Measurements from ENCODE around the gene DEDD. TPM values are rescaled to one million over a fixed set of nuclear protein-coding genes. Genes with fewer than 3 reads are reported as not detected.

DEDD gene
- total RNA-seq, 1 experiment from 2014 or later = 39.2 TPM

DNA sequence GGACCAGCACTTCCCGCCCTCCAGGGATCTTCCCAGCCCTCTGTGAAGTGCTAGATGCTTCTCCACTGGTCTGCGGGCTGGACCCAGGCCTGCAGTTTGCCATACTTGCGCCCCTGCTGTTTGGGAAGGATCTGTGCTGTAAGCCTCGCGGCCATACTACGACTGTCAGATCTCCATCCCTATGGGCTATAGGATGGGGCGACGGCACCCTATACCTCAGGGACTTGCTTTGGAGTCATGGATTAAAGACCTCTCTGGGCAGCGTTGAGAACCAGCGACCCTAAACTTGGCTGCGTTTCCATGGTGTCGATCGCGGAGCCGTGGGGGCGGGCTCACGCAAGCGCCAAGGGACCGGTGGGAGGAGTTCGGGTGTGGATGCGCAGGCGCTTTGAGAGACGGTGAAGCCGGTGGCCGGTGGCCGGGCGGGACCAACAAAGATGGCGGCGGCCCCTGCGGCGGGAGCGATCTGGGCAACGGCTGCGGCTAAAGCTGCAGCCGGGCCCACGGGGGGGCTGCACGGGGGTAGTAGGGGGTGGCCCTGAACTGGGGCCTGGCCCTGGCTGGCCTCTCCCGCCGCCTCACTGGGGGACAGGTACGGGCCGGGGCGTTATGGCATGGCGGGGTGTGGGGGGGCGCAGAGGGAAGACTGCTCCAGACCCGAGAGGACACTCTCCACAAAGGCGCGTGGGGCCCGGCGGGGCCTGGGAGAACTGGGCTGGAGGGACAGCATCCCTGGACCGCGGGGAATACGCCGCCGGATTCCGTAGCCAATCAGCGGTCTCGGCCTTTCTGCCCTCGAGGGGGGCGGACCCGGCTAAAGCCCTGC is 26.8 kb upstream of the DEDD start, which contains the start of gene USP21 (continued):
- TF ChIP-seq, protein P1, sequence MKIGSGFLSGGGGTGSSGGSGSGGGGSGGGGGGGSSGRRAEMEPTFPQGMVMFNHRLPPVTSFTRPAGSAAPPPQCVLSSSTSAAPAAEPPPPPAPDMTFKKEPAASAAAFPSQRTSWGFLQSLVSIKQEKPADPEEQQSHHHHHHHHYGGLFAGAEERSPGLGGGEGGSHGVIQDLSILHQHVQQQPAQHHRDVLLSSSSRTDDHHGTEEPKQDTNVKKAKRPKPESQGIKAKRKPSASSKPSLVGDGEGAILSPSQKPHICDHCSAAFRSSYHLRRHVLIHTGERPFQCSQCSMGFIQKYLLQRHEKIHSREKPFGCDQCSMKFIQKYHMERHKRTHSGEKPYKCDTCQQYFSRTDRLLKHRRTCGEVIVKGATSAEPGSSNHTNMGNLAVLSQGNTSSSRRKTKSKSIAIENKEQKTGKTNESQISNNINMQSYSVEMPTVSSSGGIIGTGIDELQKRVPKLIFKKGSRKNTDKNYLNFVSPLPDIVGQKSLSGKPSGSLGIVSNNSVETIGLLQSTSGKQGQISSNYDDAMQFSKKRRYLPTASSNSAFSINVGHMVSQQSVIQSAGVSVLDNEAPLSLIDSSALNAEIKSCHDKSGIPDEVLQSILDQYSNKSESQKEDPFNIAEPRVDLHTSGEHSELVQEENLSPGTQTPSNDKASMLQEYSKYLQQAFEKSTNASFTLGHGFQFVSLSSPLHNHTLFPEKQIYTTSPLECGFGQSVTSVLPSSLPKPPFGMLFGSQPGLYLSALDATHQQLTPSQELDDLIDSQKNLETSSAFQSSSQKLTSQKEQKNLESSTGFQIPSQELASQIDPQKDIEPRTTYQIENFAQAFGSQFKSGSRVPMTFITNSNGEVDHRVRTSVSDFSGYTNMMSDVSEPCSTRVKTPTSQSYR (CRISPR knock-in tag; IDR thresholded peaks at IDR 0.05) = no peak
- TF ChIP-seq ETV6 (CRISPR knock-in tag; IDR thresholded peaks at IDR 0.05) (no peak; the same call in 1 of the 2 replicates), MXD4 (CRISPR knock-in tag; IDR thresholded peaks at IDR 0.05; ENCODE audit: borderline replicate concordance) (no peak), HMGA2 (CRISPR knock-in tag; IDR thresholded peaks at IDR 0.05) (no peak), GRHL2 (CRISPR knock-in tag; IDR thresholded peaks at IDR 0.05; ENCODE audit: insufficient replicate concordance, severe bottlenecking) (no peak), ZNF317 (CRISPR knock-in tag; IDR thresholded peaks at IDR 0.05; ENCODE audit: borderline replicate concordance, low read depth) (no peak), NFATC4 (CRISPR knock-in tag; IDR thresholded peaks at IDR 0.05) (0 out of 2 replicates have a peak, but pooled peaks have one; percentile 17)
- TF ChIP-seq, protein P2, sequence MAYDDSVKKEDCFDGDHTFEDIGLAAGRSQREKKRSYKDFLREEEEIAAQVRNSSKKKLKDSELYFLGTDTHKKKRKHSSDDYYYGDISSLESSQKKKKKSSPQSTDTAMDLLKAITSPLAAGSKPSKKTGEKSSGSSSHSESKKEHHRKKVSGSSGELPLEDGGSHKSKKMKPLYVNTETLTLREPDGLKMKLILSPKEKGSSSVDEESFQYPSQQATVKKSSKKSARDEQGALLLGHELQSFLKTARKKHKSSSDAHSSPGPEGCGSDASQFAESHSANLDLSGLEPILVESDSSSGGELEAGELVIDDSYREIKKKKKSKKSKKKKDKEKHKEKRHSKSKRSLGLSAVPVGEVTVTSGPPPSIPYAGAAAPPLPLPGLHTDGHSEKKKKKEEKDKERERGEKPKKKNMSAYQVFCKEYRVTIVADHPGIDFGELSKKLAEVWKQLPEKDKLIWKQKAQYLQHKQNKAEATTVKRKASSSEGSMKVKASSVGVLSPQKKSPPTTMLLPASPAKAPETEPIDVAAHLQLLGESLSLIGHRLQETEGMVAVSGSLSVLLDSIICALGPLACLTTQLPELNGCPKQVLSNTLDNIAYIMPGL (CRISPR knock-in tag; IDR thresholded peaks at IDR 0.05) = no peak
- TF ChIP-seq, protein P3, sequence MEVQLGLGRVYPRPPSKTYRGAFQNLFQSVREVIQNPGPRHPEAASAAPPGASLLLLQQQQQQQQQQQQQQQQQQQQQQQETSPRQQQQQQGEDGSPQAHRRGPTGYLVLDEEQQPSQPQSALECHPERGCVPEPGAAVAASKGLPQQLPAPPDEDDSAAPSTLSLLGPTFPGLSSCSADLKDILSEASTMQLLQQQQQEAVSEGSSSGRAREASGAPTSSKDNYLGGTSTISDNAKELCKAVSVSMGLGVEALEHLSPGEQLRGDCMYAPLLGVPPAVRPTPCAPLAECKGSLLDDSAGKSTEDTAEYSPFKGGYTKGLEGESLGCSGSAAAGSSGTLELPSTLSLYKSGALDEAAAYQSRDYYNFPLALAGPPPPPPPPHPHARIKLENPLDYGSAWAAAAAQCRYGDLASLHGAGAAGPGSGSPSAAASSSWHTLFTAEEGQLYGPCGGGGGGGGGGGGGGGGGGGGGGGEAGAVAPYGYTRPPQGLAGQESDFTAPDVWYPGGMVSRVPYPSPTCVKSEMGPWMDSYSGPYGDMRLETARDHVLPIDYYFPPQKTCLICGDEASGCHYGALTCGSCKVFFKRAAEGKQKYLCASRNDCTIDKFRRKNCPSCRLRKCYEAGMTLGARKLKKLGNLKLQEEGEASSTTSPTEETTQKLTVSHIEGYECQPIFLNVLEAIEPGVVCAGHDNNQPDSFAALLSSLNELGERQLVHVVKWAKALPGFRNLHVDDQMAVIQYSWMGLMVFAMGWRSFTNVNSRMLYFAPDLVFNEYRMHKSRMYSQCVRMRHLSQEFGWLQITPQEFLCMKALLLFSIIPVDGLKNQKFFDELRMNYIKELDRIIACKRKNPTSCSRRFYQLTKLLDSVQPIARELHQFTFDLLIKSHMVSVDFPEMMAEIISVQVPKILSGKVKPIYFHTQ (CRISPR knock-in tag; IDR thresholded peaks at IDR 0.05) = no peak
- TF ChIP-seq, protein P4, sequence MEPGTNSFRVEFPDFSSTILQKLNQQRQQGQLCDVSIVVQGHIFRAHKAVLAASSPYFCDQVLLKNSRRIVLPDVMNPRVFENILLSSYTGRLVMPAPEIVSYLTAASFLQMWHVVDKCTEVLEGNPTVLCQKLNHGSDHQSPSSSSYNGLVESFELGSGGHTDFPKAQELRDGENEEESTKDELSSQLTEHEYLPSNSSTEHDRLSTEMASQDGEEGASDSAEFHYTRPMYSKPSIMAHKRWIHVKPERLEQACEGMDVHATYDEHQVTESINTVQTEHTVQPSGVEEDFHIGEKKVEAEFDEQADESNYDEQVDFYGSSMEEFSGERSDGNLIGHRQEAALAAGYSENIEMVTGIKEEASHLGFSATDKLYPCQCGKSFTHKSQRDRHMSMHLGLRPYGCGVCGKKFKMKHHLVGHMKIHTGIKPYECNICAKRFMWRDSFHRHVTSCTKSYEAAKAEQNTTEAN (CRISPR knock-in tag; IDR thresholded peaks at IDR 0.05) = no peak
- TF ChIP-seq, protein P5, sequence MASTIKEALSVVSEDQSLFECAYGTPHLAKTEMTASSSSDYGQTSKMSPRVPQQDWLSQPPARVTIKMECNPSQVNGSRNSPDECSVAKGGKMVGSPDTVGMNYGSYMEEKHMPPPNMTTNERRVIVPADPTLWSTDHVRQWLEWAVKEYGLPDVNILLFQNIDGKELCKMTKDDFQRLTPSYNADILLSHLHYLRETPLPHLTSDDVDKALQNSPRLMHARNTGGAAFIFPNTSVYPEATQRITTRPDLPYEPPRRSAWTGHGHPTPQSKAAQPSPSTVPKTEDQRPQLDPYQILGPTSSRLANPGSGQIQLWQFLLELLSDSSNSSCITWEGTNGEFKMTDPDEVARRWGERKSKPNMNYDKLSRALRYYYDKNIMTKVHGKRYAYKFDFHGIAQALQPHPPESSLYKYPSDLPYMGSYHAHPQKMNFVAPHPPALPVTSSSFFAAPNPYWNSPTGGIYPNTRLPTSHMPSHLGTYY (CRISPR knock-in tag; IDR thresholded peaks at IDR 0.05) = 0 out of 2 replicates have a peak, but pooled peaks have one; percentile 59

DNA sequence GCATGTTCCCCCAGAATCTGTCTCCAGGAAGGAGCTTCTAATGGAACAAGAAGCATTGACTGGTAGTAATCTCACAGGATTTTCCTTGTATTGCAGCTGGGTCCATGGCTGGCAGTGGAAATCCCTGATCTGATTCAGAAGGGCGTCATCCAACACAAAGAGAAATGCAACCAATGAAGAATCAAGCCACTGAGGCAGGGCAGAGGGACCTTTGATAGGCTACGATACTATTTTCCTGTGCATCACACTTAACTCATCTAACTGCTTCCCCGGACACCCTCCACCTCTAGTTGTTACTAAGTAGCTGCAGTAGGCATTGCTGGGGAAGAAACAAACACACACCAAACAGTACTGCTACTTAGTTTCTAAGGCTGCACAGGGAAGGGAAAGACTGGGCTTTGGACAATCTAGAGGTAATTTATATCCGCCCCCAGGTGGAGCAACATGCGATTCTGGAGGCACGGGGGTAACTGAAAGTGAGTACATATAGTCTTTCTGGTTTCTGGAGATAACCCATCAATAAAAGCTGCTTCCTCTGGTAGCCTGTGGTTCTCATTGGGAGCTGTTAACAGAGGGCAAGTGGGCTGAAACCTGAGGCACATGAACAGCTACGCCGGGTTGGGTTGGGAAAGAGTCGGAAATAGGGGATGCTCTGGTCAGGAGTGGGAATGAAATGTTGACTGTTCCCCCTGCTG is 26.0 kb upstream of the DEDD start:
- no peaks in the 10 kb centered on the region for H3K9me3 Mint-ChIP-seq
- peak overlapping the region; percentile 84 for H3K27ac Mint-ChIP-seq
- TF ChIP-seq TEAD1 (CRISPR knock-in tag; IDR thresholded peaks at IDR 0.05) = no peak
- TF ChIP-seq, protein P6, sequence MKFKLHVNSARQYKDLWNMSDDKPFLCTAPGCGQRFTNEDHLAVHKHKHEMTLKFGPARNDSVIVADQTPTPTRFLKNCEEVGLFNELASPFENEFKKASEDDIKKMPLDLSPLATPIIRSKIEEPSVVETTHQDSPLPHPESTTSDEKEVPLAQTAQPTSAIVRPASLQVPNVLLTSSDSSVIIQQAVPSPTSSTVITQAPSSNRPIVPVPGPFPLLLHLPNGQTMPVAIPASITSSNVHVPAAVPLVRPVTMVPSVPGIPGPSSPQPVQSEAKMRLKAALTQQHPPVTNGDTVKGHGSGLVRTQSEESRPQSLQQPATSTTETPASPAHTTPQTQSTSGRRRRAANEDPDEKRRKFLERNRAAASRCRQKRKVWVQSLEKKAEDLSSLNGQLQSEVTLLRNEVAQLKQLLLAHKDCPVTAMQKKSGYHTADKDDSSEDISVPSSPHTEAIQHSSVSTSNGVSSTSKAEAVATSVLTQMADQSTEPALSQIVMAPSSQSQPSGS (CRISPR knock-in tag; IDR thresholded peaks at IDR 0.05; ENCODE audit: borderline replicate concordance, low read depth) = no peak
- TF ChIP-seq ZNF263 (CRISPR knock-in tag; IDR thresholded peaks at IDR 0.05; ENCODE audit: low read depth) = no peak
- TF ChIP-seq IRF2 (CRISPR knock-in tag; IDR thresholded peaks at IDR 0.05; ENCODE audit: borderline replicate concordance, low read depth) = no peak
- no peak for TF ChIP-seq ETV6 (CRISPR knock-in tag; IDR thresholded peaks at IDR 0.05)
- TF ChIP-seq SOX15 (CRISPR knock-in tag; IDR thresholded peaks at IDR 0.05) = no peak
- TF ChIP-seq NR1H2 (CRISPR knock-in tag; IDR thresholded peaks at IDR 0.05) = no peak
- no peak for TF ChIP-seq ZBTB21 (CRISPR knock-in tag; IDR thresholded peaks at IDR 0.05; ENCODE audit: borderline replicate concordance)
- TF ChIP-seq SMAD4 (CRISPR knock-in tag; IDR thresholded peaks at IDR 0.05) = no peak
- TF ChIP-seq, protein P4 (CRISPR knock-in tag; IDR thresholded peaks at IDR 0.05) = no peak

More for the DNA sequence above, 26.0 kb upstream of the DEDD start:
- no peak for DNase-seq (ENCODE audit: low spot score)
- H3K4me3 Mint-ChIP-seq = peak overlapping the region; percentile 84
- H3K27me3 Mint-ChIP-seq (ENCODE audit: low read depth) = no peaks in the 10 kb centered on the region
- ChIA-PET CTCF (interaction anchor here (0.6 to 1.7 kb wide), 6 partner anchors 7 to 227 kb away, joined by 3 to 6 read pairs (median 3); partner anchors contain the start of genes PPOX and TOMM40L), POLR2A (no interaction called here)
- peaks cover 27% of the 10 kb centered on the region for H3K4me1 Mint-ChIP-seq
- H3K36me3 Mint-ChIP-seq = peaks cover 12% of the 10 kb centered on the region
- no peak for ATAC-seq

Measured in WTC11 (cell line).